Small intestine (tissue), 7 donors: ENCODE results near the gene RERE. TPM values are rescaled to one million over a fixed set of nuclear protein-coding genes. Genes with fewer than 3 reads are reported as not detected.
A peak's percentile ranks its signal among the peaks of the same experiment; 100 is the strongest.

Source experiments
- DNase-seq, 2 donors: peaks; one replicate each; pipeline versions ENCODE4 v3.0.0 to v3.0.0-alpha.2; 2013
- FAIRE-seq: peaks from 2 replicates; lab custom pipeline; 2012; peaks lifted over from hg19 to GRCh38; lab: Jason Lieb, UNC
- H3K27ac ChIP-seq, 3 donors: one replicate each; pipeline ENCODE4 v1.5.1; 2013; ENCODE audit warnings: low read length in 2 of 3, mild to moderate bottlenecking in 2 of 3, control low read depth in 1 of 3, inconsistent platforms in 1 of 3, low read depth in 1 of 3, moderate library complexity in 1 of 3
- H3K27me3 ChIP-seq, 3 donors: one replicate each; pipeline ENCODE4 v1.6.1; 2013; ENCODE audit warnings: low read length in 3 of 3, inconsistent platforms in 1 of 3; ENCODE audit not compliant: control insufficient read depth in 3 of 3, insufficient read depth in 3 of 3
- H3K36me3 ChIP-seq, 3 donors: one replicate each; pipeline ENCODE4 v1.6.1; 2013; ENCODE audit warnings: low read length in 3 of 3, inconsistent platforms in 1 of 3, low read depth in 1 of 3, mild to moderate bottlenecking in 1 of 3, moderate library complexity in 1 of 3; ENCODE audit not compliant: control insufficient read depth in 3 of 3, insufficient read depth in 2 of 3
- H3K4me1 ChIP-seq, 3 donors: one replicate each; pipeline ENCODE4 v1.6.1; 2013; ENCODE audit warnings: low read length in 2 of 3, inconsistent platforms in 1 of 3, low read depth in 1 of 3, mild to moderate bottlenecking in 1 of 3, moderate library complexity in 1 of 3; ENCODE audit not compliant: control insufficient read depth in 3 of 3, insufficient read depth in 2 of 3
- H3K4me3 ChIP-seq, 3 donors: one replicate each; pipeline ENCODE4 v1.5.1; 2013; ENCODE audit warnings: low read length in 3 of 3, control low read depth in 1 of 3, inconsistent platforms in 1 of 3, low read depth in 1 of 3, mild to moderate bottlenecking in 1 of 3, moderate library complexity in 1 of 3
- H3K9me3 ChIP-seq, 2 donors: one replicate each; pipeline ENCODE4 v1.6.1; 2013; ENCODE audit warnings: low read depth in 1 of 2, low read length in 1 of 2; ENCODE audit not compliant: control insufficient read depth in 2 of 2, insufficient read depth in 1 of 2
- WGBS, 3 donors: extraction: QIAGEN DNeasy Blood & Tissue Kit; methylation state at CpG; one replicate each; pipeline ENCODE4 v1.1.7; 2013; 5-methylcytosine and 5-hydroxymethylcytosine counted together
- polyA plus RNA-seq, 4 donors: library from polyadenylated mRNA; stranded (reverse) in 3 of 4; unstranded in 1 of 4; fragments of 200-250 nt in 3 of 4; fragments of 120-200 nt in 1 of 4; gene quantifications; one replicate each; pipeline versions ENCODE4 v1.2.1 to v1.2.3, GENCODE V29; 2013
- donor health status: healthy with polysubstance abuse.
- donor health status: control.
- donor health status: control.
- donor health status: Bipolar disorder and iron deficiency.
- donor health status: healthy.

RERE gene
- polyA plus RNA-seq, 4 donors, result 19.5 to 66.8 (median 25.8) TPM

DNA sequence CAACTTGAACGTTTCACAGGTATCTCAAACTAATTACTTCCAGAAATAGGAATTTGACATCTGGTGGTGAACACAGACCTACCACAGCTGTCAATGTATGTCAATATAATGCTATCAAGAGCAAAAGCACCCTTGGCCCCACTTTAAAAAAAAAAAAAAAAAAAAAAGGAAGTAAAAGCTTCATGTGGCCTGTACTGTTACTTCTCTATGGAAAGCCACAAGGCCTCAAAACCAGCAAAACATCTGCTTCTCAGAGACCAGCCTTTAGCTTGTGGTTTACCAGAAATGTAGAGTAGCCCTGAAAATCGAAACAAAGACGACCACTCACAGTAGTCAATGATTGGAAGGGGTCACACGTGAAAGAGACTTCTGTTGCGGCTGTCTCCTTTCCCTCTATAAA lies 389.9 kb downstream of the RERE start:
- Histone ChIP-seq H3K4me1 (peaks cover 0 to 29% (median 4%) of the 10 kb centered on the region in 3 donors), H3K27me3 (no peaks in the 10 kb centered on the region), H3K9me3 (no peaks in the 10 kb centered on the region), H3K36me3 (peaks cover 0 to 13% (median 0%) of the 10 kb centered on the region in 3 donors), H3K4me3 (no peak overlapping the region), H3K27ac (peak overlapping the region in 1 of 3 donors; percentile 17)
- FAIRE-seq (no peak), DNase-seq (peak in 1 of 2 donors; percentile 50)
- 59 to 72% (median 60%) methylated on average over 5 of the region's 5 CpGs for WGBS, 3 donors

DNA sequence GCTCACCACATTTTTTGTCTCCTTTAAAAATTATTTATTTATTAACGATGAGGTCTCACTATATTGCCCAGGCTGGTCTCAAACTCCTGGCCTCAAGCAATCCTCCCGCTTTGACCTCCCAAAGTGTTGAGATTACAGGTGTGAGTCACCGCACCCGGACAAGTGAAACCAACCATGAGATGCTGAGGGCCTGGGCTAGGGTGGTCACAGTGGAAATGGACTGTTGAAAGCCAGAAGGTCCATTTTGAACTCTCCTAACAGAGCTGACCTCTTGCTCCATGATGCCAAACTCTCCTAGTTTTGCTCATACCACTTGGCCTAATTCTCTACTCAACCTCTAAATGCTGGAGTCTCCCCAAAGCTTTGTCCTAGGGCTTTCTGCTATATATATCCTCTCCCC lies 390.4 kb downstream of the RERE start:
- 87 to 96% (median 94%) methylated on average over 4 of the region's 4 CpGs for WGBS, 3 donors
- Histone ChIP-seq H3K4me3 (no peak overlapping the region), H3K4me1 (peaks cover 0 to 29% (median 4%) of the 10 kb centered on the region in 3 donors), H3K27me3 (no peaks in the 10 kb centered on the region), H3K27ac (peak overlapping the region in 1 of 3 donors; percentile 14), H3K9me3 (no peaks in the 10 kb centered on the region), H3K36me3 (peaks cover 0 to 13% (median 0%) of the 10 kb centered on the region in 3 donors)
- DNase-seq (no peak), FAIRE-seq (no peak)

DNA sequence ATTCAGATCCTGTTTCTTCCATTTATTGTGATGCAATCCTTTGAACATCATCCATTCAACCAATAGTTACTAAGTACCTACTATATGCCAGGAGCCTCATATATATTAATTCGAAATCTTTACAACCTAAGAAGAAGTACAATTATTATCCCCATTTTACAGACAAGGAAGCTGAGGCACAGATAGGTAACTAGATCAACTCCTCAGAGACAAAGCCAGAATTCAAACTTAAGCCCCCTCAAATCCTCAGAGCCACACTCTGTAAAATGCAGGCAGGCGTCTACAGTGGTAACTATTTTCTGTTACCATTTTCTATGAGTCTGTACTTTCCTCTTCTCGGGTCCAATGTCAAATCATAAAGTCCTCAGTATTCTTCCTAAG lies 391.7 kb downstream of the RERE start:
- Histone ChIP-seq H3K9me3 (no peaks in the 10 kb centered on the region), H3K27me3 (no peaks in the 10 kb centered on the region), H3K4me3 (no peak overlapping the region), H3K4me1 (peaks cover 0 to 33% (median 4%) of the 10 kb centered on the region in 3 donors), H3K36me3 (peaks cover 0 to 6% (median 0%) of the 10 kb centered on the region in 3 donors), H3K27ac (no peak overlapping the region)
- FAIRE-seq (no peak), DNase-seq (no peak)
- WGBS, 3 donors, result 92 to 100% (median 96%) methylated on average over 3 of the region's 3 CpGs

DNA sequence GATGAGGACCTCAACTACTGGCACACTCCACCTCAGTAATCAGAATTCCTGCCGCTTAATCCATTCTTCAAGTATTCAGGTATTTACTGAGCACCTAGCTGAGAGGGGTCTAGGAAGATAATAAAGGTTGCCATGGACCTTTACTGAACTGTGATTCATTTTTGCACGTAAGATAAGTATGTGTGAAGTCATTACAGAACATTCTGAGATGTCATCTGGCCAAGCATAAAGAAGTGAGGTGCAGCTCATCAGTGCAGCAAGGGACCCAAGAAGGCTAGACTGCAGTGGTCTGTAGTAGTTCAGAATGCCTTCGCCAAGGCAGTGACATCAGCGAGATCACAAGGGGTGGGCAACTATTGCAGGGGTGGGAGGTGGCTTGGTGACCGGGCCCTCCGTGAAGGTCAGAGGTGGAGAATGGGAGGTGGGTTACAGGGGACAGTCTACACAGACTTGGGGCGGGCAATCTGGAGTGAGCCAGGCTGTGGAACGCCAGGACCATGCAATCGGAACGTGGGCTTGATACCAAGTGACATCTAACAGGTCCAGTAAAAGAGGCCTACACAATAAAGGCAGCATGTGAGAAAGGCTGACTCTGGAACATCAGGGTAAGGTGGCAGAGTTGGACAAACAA lies 392.2 kb downstream of the RERE start:
- DNase-seq (no peak), FAIRE-seq (no peak)
- Histone ChIP-seq H3K36me3 (peaks cover 0 to 5% (median 0%) of the 10 kb centered on the region in 3 donors), H3K4me1 (peaks cover 0 to 36% (median 9%) of the 10 kb centered on the region in 3 donors), H3K4me3 (peak overlapping the region in 1 of 3 donors; percentile 56), H3K27ac (peak overlapping the region; percentile 93 to 98 (median 96)), H3K9me3 (no peaks in the 10 kb centered on the region), H3K27me3 (no peaks in the 10 kb centered on the region)
- WGBS, 3 donors, result 91 to 94% (median 92%) methylated on average over 10 of the region's 10 CpGs

DNA sequence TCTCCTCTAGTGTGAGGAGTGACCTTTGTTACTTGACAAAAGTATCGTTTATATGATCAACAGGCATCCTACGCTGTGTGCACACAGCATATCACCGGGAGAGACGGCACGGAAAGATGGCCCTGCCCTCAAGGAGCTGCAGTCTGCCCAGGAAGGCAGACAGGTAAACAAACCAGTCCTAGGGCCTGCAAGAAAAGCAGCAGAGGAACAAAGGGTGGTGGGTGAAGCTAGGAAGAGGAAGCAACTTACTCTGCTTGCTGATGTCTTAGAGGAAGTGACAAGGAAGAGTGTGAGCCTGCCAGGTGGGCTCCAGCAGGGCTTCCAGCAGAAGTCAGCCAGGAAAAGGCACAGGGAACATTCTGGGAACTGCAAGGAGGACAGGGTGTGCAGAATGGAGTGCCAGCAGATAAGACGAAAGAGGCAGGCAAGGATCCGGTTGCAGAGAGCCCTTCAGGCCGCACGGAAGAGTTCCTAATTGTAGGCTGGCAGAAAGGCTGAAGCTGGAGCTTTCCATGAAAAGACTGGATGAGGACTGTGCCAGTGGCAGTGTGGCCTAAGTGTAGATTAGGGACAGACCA lies 392.8 kb downstream of the RERE start:
- peak; percentile 89 to 91 for DNase-seq
- Histone ChIP-seq H3K27me3 (no peaks in the 10 kb centered on the region), H3K9me3 (no peaks in the 10 kb centered on the region), H3K36me3 (peaks cover 0 to 5% (median 3%) of the 10 kb centered on the region in 3 donors), H3K27ac (peak overlapping the region; percentile 93 to 98 (median 96)), H3K4me1 (peaks cover 0 to 40% (median 13%) of the 10 kb centered on the region in 3 donors), H3K4me3 (peak overlapping the region in 2 of 3 donors; percentile 56 to 87)
- FAIRE-seq, result no peak
- WGBS, 3 donors, result 31 to 34% (median 33%) methylated on average over 9 of the region's 9 CpGs

DNA sequence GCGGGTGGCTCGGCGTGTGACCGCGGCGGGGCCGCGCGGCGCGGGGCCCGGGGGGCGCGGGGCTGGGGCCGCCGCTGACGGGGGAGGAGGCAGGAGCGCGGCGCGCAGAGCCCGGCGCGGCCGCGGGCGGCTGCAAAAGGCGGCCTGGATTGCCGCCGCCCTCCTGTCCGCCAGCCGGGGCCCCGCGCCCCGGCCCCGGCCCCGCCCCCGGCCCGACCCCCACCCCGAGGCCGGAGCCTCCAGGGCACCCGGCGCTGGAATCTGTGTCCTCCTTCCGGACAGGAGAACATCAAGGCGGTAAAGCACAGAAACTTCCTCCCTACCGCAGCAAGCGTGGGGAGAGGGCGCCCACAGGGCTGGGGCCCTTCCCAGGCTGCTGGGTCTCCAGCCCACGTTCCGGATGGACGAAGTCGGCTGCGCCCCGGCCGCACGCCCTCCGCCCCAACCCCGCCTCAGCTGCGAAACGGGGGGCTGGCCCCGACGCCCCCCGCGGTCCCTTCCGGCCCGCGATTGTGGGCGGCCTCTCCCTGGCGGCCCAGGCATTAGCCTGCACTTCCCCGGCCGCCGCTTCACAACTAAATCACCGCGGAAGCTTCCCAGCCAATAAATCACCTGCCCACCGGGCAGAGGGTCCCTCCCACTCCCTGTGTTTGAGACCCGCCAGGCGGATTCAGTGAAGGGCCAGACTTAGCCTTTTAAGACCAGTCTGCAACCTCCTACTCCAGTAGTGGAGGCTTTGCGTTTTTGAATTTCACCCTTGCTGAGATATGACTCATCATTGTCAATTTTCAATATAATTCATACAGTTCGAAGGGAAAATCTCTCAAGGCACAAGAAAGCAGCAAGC lies 393.5 kb downstream of the RERE start:
- 0% methylated on average over 47 to 79 of the region's 79 CpGs for WGBS, 3 donors
- DNase-seq (peak; percentile 40 to 89), FAIRE-seq (no peak)
- Histone ChIP-seq H3K4me3 (peak overlapping the region; percentile 87 to 96 (median 91)), H3K9me3 (no peaks in the 10 kb centered on the region), H3K36me3 (peaks cover 0 to 5% (median 3%) of the 10 kb centered on the region in 3 donors), H3K27me3 (no peaks in the 10 kb centered on the region), H3K27ac (peak overlapping the region; percentile 93 to 98 (median 96)), H3K4me1 (peaks cover 0 to 47% (median 16%) of the 10 kb centered on the region in 3 donors)

DNA sequence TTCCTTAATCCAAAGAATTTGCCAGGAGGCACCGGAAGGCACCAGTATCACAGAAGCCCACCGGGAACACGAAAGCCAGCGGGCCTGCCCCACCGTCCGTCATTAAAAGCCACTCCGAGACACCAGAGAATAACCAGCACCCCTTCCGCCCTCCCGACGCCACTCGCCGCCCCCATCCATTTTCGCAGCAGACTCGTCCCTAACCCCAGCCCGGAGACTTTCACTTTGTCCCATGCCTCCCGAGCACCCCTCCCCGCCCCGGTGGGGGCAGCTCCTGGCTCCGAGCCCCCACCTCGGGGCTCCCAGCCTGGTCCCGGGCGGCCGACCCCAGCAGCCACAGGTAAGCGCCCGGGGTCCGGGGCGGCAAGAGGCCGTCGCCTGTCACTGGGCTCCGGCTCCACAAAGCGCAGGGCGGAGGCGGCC lies 394.2 kb downstream of the RERE start:
- DNase-seq (peak; percentile 48 to 79), FAIRE-seq (no peak)
- Histone ChIP-seq H3K4me3 (peak overlapping the region; percentile 87 to 96 (median 91)), H3K4me1 (peaks cover under 1 to 53% (median 18%) of the 10 kb centered on the region in 3 donors), H3K36me3 (peaks cover 0 to 7% (median 3%) of the 10 kb centered on the region in 3 donors), H3K27ac (peak overlapping the region; percentile 93 to 98 (median 96)), H3K9me3 (no peaks in the 10 kb centered on the region), H3K27me3 (no peaks in the 10 kb centered on the region)
- 0 to 1% (median 1%) methylated on average over 23 to 33 of the region's 33 CpGs for WGBS, 3 donors
